ENCODE data around the gene CAST.

Gene CAST

GRCh38 chr5:96673127-96673526 is 11.0 kb downstream of the CAST start:
- no peaks in the 10 kb centered on the region for H3K27me3 ChIP-seq (ENCODE audit: insufficient read depth, low read length, poor library complexity)
- no peak overlapping the region for H2AFZ ChIP-seq (ENCODE audit: low read depth, low read length)
- no peaks in the 10 kb centered on the region for H3K79me2 ChIP-seq (ENCODE audit: insufficient read depth, low read length)
- no peak for ATAC-seq (ENCODE audit: insufficient read depth, low read depth)
- no peak overlapping the region for H3K9ac ChIP-seq (ENCODE audit: low read depth, low read length)
- H4K20me1 ChIP-seq (ENCODE audit: insufficient read depth, low read length), result no peaks in the 10 kb centered on the region
- H3K27ac ChIP-seq (ENCODE audit: low read length), result no peak overlapping the region
- DNase-seq, result no peak
- no peaks in the 10 kb centered on the region for H3K4me1 ChIP-seq (ENCODE audit: insufficient read depth, low read length)
- H3K4me2 ChIP-seq (ENCODE audit: insufficient read depth, low read length), result no peak overlapping the region
- H3K9me3 ChIP-seq (ENCODE audit: insufficient read depth, low read length, severe bottlenecking), result no peaks in the 10 kb centered on the region
- no peak overlapping the region for H3K4me3 ChIP-seq (ENCODE audit: low read depth in 1 of 2, low read length in 2 of 2)
- H3K36me3 ChIP-seq (ENCODE audit: insufficient read depth, low read length), result no peaks in the 10 kb centered on the region
- TF ChIP-seq CTCF (IDR thresholded peaks at IDR 0.05; ENCODE audit: borderline replicate concordance, extremely low read depth, low read length, poor library complexity, severe bottlenecking) (no peak), EZH2 (IDR thresholded peaks at IDR 0.05; ENCODE audit: borderline replicate concordance, low read depth, low read length, severe bottlenecking) (no peak)

DNA sequence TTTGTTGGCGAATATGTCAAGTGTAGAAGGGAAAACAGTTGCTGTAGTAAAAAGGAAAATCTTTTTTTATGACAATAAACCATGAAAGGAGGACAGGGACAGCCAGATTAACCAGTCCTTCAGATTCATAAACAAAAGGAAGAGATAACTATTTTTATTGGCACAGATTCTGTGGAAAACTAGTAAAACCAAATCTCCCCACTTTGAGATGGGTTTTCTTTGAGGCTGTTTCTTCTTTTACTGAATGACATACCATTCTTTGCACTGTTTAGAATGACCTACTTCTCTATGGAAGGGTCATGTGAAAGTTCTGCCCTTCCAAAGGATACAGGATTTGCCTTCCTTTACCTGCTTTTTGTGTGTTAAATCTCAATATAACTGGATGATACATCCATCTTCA is 13.7 kb downstream of the CAST start:
- Histone ChIP-seq H3K9me3 (ENCODE audit: insufficient read depth, low read length, severe bottlenecking) (no peaks in the 10 kb centered on the region), H3K79me2 (ENCODE audit: insufficient read depth, low read length) (no peaks in the 10 kb centered on the region)
- DNase-seq, result no peak

GRCh38 chr5:96677496-96677895 is 15.3 kb downstream of the CAST start:
- H3K4me3 ChIP-seq (ENCODE audit: low read depth in 1 of 2, low read length in 2 of 2), result no peak overlapping the region
- H3K36me3 ChIP-seq (ENCODE audit: insufficient read depth, low read length), result no peaks in the 10 kb centered on the region
- H3K79me2 ChIP-seq (ENCODE audit: insufficient read depth, low read length), result no peaks in the 10 kb centered on the region
- ATAC-seq (ENCODE audit: insufficient read depth, low read depth) (no peak), DNase-seq (no peak)
- TF ChIP-seq EZH2 (IDR thresholded peaks at IDR 0.05; ENCODE audit: borderline replicate concordance, low read depth, low read length, severe bottlenecking) (no peak), CTCF (IDR thresholded peaks at IDR 0.05; ENCODE audit: borderline replicate concordance, extremely low read depth, low read length, poor library complexity, severe bottlenecking) (no peak)
- no peaks in the 10 kb centered on the region for H3K27me3 ChIP-seq (ENCODE audit: insufficient read depth, low read length, poor library complexity)
- no peak overlapping the region for H3K27ac ChIP-seq (ENCODE audit: low read length)
- no peak overlapping the region for H3K9ac ChIP-seq (ENCODE audit: low read depth, low read length)
- no peak overlapping the region for H3K4me2 ChIP-seq (ENCODE audit: insufficient read depth, low read length)
- no peaks in the 10 kb centered on the region for H3K9me3 ChIP-seq (ENCODE audit: insufficient read depth, low read length, severe bottlenecking)
- H2AFZ ChIP-seq (ENCODE audit: low read depth, low read length), result no peak overlapping the region
- no peaks in the 10 kb centered on the region for H4K20me1 ChIP-seq (ENCODE audit: insufficient read depth, low read length)
- H3K4me1 ChIP-seq (ENCODE audit: insufficient read depth, low read length), result no peaks in the 10 kb centered on the region

More for the DNA sequence above, 13.7 kb downstream of the CAST start:
- Histone ChIP-seq H4K20me1 (ENCODE audit: insufficient read depth, low read length) (no peaks in the 10 kb centered on the region), H2AFZ (ENCODE audit: low read depth, low read length) (no peak overlapping the region), H3K9ac (ENCODE audit: low read depth, low read length) (no peak overlapping the region), H3K27ac (ENCODE audit: low read length) (no peak overlapping the region), H3K36me3 (ENCODE audit: insufficient read depth, low read length) (no peaks in the 10 kb centered on the region), H3K4me2 (ENCODE audit: insufficient read depth, low read length) (no peak overlapping the region), H3K4me1 (ENCODE audit: insufficient read depth, low read length) (no peaks in the 10 kb centered on the region), H3K27me3 (ENCODE audit: insufficient read depth, low read length, poor library complexity) (no peaks in the 10 kb centered on the region), H3K4me3 (ENCODE audit: low read depth in 1 of 2, low read length in 2 of 2) (no peak overlapping the region)
- TF ChIP-seq CTCF (IDR thresholded peaks at IDR 0.05; ENCODE audit: borderline replicate concordance, extremely low read depth, low read length, poor library complexity, severe bottlenecking), result no peak
- no peak for TF ChIP-seq EZH2 (IDR thresholded peaks at IDR 0.05; ENCODE audit: borderline replicate concordance, low read depth, low read length, severe bottlenecking)
- ATAC-seq (ENCODE audit: insufficient read depth, low read depth), result no peak

DNA sequence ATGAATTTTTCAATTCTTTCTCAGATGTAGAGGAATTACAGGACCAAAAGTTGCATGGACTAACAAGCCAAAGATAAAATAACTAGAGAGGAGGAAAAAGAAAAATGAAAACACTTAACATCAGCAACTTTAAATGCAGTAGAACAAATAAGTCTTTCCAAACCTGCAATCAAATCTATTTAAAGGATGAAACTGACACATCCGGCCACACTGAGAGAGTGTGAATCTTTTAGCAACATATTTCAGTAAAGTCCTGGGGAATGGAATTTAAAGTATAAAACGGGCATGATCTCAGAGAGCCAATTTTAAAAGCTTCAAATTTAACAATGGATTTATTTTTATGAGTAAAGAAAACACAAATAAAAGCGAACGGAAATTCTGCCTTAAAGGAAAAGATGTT is 17.1 kb downstream of the CAST start:
- TF ChIP-seq EZH2 (IDR thresholded peaks at IDR 0.05; ENCODE audit: borderline replicate concordance, low read depth, low read length, severe bottlenecking), result no peak
- TF ChIP-seq CTCF (IDR thresholded peaks at IDR 0.05; ENCODE audit: borderline replicate concordance, extremely low read depth, low read length, poor library complexity, severe bottlenecking), result no peak
- H3K79me2 ChIP-seq (ENCODE audit: insufficient read depth, low read length), result no peaks in the 10 kb centered on the region
- no peak overlapping the region for H3K4me2 ChIP-seq (ENCODE audit: insufficient read depth, low read length)
- H4K20me1 ChIP-seq (ENCODE audit: insufficient read depth, low read length), result no peaks in the 10 kb centered on the region
- H3K9me3 ChIP-seq (ENCODE audit: insufficient read depth, low read length, severe bottlenecking), result no peaks in the 10 kb centered on the region
- H3K27ac ChIP-seq (ENCODE audit: low read length), result no peak overlapping the region
- H3K27me3 ChIP-seq (ENCODE audit: insufficient read depth, low read length, poor library complexity), result no peaks in the 10 kb centered on the region
- DNase-seq (no peak), ATAC-seq (ENCODE audit: insufficient read depth, low read depth) (no peak)
- no peaks in the 10 kb centered on the region for H3K4me1 ChIP-seq (ENCODE audit: insufficient read depth, low read length)
- no peak overlapping the region for H3K4me3 ChIP-seq (ENCODE audit: low read depth in 1 of 2, low read length in 2 of 2)
- H3K9ac ChIP-seq (ENCODE audit: low read depth, low read length), result no peak overlapping the region
- no peaks in the 10 kb centered on the region for H3K36me3 ChIP-seq (ENCODE audit: insufficient read depth, low read length)
- no peak overlapping the region for H2AFZ ChIP-seq (ENCODE audit: low read depth, low read length)

All from DND-41 (cell line).